Lower leg skin (tissue), 4 donors: ENCODE measurements around the gene KIAA0513. TPM values are rescaled to one million over a fixed set of nuclear protein-coding genes. Genes with fewer than 3 reads are reported as not detected.

ENCODE experiments used
- DNase-seq, 2 donors: peaks; one replicate each; pipeline ENCODE4 v3.0.0-alpha.2; 2019; ENCODE audit warnings: low spot score in 2 of 2
- H3K4me3 ChIP-seq: fragments of 200-600 bp; sonication (generic); 2 replicates; pipeline ENCODE4 v1.5.1; 2017; ENCODE audit warnings: mild to moderate bottlenecking, low read depth; ENCODE audit not compliant: poor library complexity, severe bottlenecking
- CTCF ChIP-seq, 3 donors: fragments of 450-650 bp; IDR thresholded peaks; one replicate each; pipeline ENCODE4 v1.5.1; 2016; ENCODE audit warnings: antibody characterized with exemption in 3 of 3, mild to moderate bottlenecking in 3 of 3, moderate library complexity in 2 of 3
- POLR2A ChIP-seq, 2 donors: fragments of 450-650 bp; IDR thresholded peaks; one replicate each; pipeline ENCODE4 v1.6.1; 2016 to 2017; ENCODE audit warnings: antibody characterized with exemption in 2 of 2, mild to moderate bottlenecking in 1 of 2, moderate library complexity in 1 of 2
- WGBS, 2 donors: methylation state at CpG; one replicate each; pipeline ENCODE4 v1.1.5; 2018; 5-methylcytosine and 5-hydroxymethylcytosine counted together
- intact Hi-C: fragments of 100-400 bp; cut with DNase I; formaldehyde crosslinking; loops from one replicate; pipeline ENCODE4 v1.15.0; 2023; ENCODE audit warnings: low total_unique reads
- total RNA-seq, 4 donors: library from RNA; depleted of rRNA; stranded (reverse); fragments of >200 nt; gene quantifications; one replicate each; pipeline ENCODE4 v1.1.0, GENCODE V29; 2016

The KIAA0513 gene
- total RNA-seq, 4 donors from 2014 or later: 37.5 to 48.1 (median 39.2) TPM

GRCh38 chr16:84986879-84987278 lies 40.7 kb upstream of the KIAA0513 start:
- WGBS, 2 donors: 100% methylated on average over 1 of the region's 1 CpG
- intact Hi-C loops: no loop called here
- no peak for TF ChIP-seq POLR2A (IDR thresholded peaks at IDR 0.05)
- no peak for TF ChIP-seq CTCF (IDR thresholded peaks at IDR 0.05)
- no peak overlapping the region for H3K4me3 ChIP-seq
- no peak for DNase-seq

GRCh38 chr16:84988328-84989080 lies 39.1 kb upstream of the KIAA0513 start:
- intact Hi-C loops: no loop called here
- no peak overlapping the region for H3K4me3 ChIP-seq
- WGBS, 2 donors: 83 to 85% methylated on average over 16 of the region's 16 CpGs
- DNase-seq: no peak
- TF ChIP-seq CTCF (IDR thresholded peaks at IDR 0.05) (no peak), POLR2A (IDR thresholded peaks at IDR 0.05) (no peak)

GRCh38 chr16:84989749-84990620 lies 37.6 kb upstream of the KIAA0513 start:
- no peak overlapping the region for H3K4me3 ChIP-seq
- TF ChIP-seq POLR2A (IDR thresholded peaks at IDR 0.05) (no peak), CTCF (IDR thresholded peaks at IDR 0.05) (no peak)
- WGBS, 2 donors: 89 to 90% methylated on average over 25 to 27 of the region's 27 CpGs
- DNase-seq: no peak
- intact Hi-C loops: no loop called here

- 93 to 97% methylated on average over 9 of the region's 9 CpGs for WGBS, 2 donors
- intact Hi-C loops: no loop called here
- TF ChIP-seq POLR2A (IDR thresholded peaks at IDR 0.05) (no peak), CTCF (IDR thresholded peaks at IDR 0.05) (no peak)
- no peak overlapping the region for H3K4me3 ChIP-seq
- DNase-seq: no peak
These were observed 36.8 kb upstream of the KIAA0513 start for GRCh38 chr16:84990782-84991181.

GRCh38 chr16:84992717-84993075 lies 34.9 kb upstream of the KIAA0513 start:
- no peak for DNase-seq
- no peak for TF ChIP-seq POLR2A (IDR thresholded peaks at IDR 0.05)
- TF ChIP-seq CTCF (IDR thresholded peaks at IDR 0.05): no peak
- no peak overlapping the region for H3K4me3 ChIP-seq
- 49 to 59% methylated on average over 3 of the region's 3 CpGs for WGBS, 2 donors
- intact Hi-C loops: no loop called here
